Tibial artery (tissue), 4 donors: ENCODE results near the gene KRT9.
A peak's percentile ranks its signal among the peaks of the same experiment; 100 is the strongest.
"Not testable (repeated sequence)": the region's sequence is repeated elsewhere in the genome, so short reads cannot be mapped to it uniquely, and the experiment has no call there.

ENCODE experiments used
- DNase-seq, 2 donors: peaks; one replicate each; pipeline ENCODE4 v3.0.0-alpha.2; 2019
- H3K27ac ChIP-seq, 2 donors: fragments of 200-600 bp; sonication (generic) in 1 of 2; 1 replicate in 1 of 2; 2 replicates in 1 of 2; pipeline ENCODE4 v1.5.1; 2018 to 2019; ENCODE audit warnings: mild to moderate bottlenecking in 1 of 2
- H3K27me3 ChIP-seq, 2 donors: fragments of 200-600 bp; sonication (generic) in 1 of 2; one replicate each; pipeline versions ENCODE4 v1.5.1 to v1.6.0; 2016 to 2019
- H3K36me3 ChIP-seq, 3 donors: fragments of 200-600 bp; sonication (generic) in 2 of 3; one replicate each; pipeline ENCODE4 v1.5.1; 2016 to 2019; ENCODE audit warnings: mild to moderate bottlenecking in 2 of 3
- H3K4me1 ChIP-seq, 4 donors: fragments of 200-600 bp; sonication (generic) in 2 of 4; 1 replicate in 3 of 4; 2 replicates in 1 of 4; pipeline ENCODE4 v1.5.1; 2016 to 2019
- H3K4me3 ChIP-seq, 2 donors: fragments of 200-600 bp; sonication (generic) in 1 of 2; 1 replicate in 1 of 2; 2 replicates in 1 of 2; pipeline ENCODE4 v1.5.1; 2018 to 2019; ENCODE audit warnings: mild to moderate bottlenecking in 2 of 2
- H3K9me3 ChIP-seq, 3 donors: fragments of 200-600 bp; sonication (generic) in 1 of 3; one replicate each; pipeline ENCODE4 v1.5.1; 2016 to 2019
- intact Hi-C: fragments of 100-400 bp; cut with DNase I; formaldehyde crosslinking; loops from one replicate; pipeline ENCODE4 v1.15.0; 2023; ENCODE audit warnings: low total_unique reads
- TF ChIP-seq, protein P1 (sequence below), 2 experiments: fragments of 200-600 bp in 1 of 2; fragments of 450-650 bp in 1 of 2; IDR thresholded peaks; one replicate each; pipeline ENCODE4 v1.5.1; 2017 to 2019; ENCODE audit warnings: antibody characterized with exemption in 2 of 2, mild to moderate bottlenecking in 1 of 2, moderate library complexity in 1 of 2

KRT9 gene

DNA sequence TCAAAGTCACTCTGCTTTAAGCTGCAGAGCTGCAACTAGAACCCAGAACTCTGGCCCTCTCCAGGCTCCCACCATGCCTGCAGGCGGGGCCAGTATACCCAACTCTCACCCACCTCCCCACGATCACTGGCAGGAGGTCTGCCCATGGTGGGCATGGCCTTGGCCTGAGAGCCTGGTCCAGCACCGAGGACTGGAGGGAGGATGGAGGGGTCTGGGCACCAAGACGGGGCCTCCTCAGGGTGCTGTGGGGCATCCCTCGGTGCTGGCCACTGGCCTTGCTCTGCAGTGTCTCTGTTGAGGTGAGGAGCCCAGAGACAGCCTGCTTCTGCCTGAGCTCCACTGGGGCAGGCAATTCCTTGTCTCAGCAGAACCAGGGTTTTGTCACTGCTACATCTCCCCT, 42.2 kb upstream of the KRT9 start:
- no peak for DNase-seq
- Histone ChIP-seq H3K4me1 (peaks cover 0 to 5% (median 2%) of the 10 kb centered on the region in 4 donors), H3K9me3 (no peaks in the 10 kb centered on the region), H3K36me3 (no peaks in the 10 kb centered on the region), H3K27me3 (peaks cover 0 to 36% of the 10 kb centered on the region in 2 donors), H3K4me3 (no peak overlapping the region), H3K27ac (no peak overlapping the region)
- TF ChIP-seq, protein P1, sequence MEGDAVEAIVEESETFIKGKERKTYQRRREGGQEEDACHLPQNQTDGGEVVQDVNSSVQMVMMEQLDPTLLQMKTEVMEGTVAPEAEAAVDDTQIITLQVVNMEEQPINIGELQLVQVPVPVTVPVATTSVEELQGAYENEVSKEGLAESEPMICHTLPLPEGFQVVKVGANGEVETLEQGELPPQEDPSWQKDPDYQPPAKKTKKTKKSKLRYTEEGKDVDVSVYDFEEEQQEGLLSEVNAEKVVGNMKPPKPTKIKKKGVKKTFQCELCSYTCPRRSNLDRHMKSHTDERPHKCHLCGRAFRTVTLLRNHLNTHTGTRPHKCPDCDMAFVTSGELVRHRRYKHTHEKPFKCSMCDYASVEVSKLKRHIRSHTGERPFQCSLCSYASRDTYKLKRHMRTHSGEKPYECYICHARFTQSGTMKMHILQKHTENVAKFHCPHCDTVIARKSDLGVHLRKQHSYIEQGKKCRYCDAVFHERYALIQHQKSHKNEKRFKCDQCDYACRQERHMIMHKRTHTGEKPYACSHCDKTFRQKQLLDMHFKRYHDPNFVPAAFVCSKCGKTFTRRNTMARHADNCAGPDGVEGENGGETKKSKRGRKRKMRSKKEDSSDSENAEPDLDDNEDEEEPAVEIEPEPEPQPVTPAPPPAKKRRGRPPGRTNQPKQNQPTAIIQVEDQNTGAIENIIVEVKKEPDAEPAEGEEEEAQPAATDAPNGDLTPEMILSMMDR (IDR thresholded peaks at IDR 0.05) = no peak
- intact Hi-C loops = no loop called here

DNA sequence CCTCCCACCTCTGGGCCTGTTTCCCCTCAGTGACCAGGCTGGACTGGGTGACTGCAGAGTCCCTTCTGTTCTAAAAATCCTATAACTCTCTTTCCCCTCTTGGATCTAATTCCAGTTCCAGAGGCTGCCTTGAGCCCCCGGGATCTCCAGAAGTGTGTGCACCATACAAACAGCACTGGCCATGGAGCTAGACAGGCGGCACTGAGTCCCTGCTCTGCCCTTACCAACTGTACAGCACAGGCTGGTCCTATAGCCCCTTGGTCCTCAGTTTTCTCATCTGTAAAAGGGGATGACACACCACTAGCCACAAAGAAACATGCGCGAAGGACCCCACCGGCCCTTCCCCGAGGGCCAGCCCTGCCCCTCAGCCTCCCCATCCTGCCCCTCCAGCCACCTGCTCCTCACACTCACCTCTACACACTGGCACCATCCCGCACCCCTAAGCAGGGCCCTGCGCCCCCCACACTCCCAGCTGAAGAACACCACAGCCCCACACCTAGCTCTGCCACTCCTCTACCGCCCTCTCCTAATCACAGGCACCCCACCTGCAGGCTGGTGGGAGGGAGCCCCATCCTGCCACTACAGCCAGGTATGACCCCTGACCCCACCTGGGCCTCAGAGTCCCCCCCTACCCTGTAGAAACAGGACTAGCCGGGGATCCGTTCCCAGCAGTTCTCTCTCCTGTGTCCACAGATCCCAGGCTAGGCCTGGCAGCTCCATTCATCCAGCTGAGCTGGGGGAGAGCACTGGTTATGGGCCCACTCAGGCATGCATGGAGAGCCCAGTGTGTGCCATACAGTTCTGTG, 41.6 kb upstream of the KRT9 start:
- Histone ChIP-seq H3K27me3 (peaks cover 0 to 36% of the 10 kb centered on the region in 2 donors), H3K36me3 (no peaks in the 10 kb centered on the region), H3K4me1 (peaks cover 0 to 5% (median 2%) of the 10 kb centered on the region in 4 donors), H3K9me3 (no peaks in the 10 kb centered on the region), H3K27ac (peak overlapping the region in 1 of 2 donors; percentile 14), H3K4me3 (no peak overlapping the region)
- TF ChIP-seq, protein P1 (IDR thresholded peaks at IDR 0.05) = no peak
- no peak for DNase-seq
- intact Hi-C loops = no loop called here

DNA sequence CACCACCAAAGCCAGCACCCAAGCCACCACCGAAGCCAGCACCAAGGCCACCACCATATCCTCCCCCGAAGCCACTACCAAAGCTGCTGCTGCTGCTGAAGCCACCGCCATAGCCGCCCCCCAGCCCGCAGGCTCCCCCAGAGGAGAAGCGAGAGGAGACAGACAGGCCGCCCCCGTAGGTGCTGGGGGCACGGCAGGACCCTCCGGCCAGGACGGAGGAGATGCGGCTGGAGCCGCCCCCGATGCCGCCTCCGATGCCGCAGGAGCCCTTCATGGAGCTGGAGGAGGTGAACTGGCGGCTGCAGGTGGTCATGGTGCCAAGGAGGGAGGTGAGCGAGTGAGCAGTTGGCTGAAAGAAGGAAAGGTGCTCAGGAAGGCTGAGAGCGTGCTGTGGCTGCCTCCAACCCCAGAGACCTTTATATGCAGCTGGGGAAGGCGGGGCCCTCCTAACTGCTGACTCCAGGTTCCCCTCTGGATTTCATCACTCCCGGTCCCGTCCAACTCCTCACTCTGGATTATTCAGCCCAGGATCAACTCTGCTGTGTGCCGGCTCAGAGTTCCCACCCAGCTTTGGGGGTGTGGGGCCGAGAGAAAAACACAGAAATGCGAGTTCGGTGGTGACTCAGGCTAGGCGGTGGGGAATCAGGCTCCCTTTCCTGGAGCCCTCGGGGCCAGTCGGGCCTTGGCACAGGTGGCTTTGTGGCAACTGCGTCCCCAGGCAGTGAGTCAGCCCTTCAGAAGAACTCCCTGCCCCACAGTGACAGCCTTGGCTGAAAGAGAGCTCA, 40.7 kb upstream of the KRT9 start, which contains the start of gene KRT16:
Gene KRT16, minus strand, starts transcription at position 392 of the 785 bp plus-strand sequence. Its CDS starts 79 bp downstream, at position 313.
- H3K36me3 ChIP-seq, H3K4me1 ChIP-seq, intact Hi-C loops, H3K9me3 ChIP-seq, H3K4me3 ChIP-seq: not testable (repeated sequence)
- H3K27me3 ChIP-seq = peaks cover 0 to 31% of the 10 kb centered on the region in 2 donors
- DNase-seq = peak; percentile 35 to 78
- H3K27ac ChIP-seq = peak within 1 kb of the TSS in 1 of 2 donors; percentile 28

DNA sequence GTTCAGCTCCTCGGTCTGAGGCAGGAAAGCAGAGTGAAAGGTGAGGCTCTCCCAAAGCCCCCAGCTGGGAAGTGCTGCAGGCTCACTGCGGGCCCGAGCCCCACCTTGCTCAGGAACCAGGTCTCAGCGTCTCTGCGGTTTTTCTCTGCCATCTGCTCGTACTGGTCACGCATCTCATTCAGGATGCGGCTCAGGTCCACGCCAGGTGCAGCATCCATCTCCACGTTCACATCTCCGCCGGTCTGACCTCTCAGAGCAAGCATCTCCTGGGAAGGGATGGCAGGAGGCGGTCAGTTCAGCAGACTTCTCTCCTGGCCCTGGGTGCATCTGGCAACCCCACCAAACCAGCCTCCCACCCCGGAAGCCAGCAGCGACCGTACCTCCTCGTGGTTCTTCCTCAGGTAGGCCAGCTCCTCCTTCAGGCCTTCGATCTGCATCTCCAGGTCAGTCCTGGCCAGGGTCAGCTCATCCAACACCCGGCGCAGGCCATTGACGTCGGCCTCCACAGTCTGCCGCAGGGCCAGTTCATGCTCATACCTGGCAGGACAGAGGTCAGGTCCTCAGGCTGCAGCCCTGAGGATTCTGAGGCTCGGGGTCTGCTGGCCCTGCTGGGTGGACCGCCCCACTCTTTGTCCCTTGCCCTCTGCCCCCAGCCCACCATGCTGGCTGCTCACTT, 39.2 kb upstream of the KRT9 start:
- Histone ChIP-seq H3K36me3 (no peaks in the 10 kb centered on the region), H3K4me1 (peaks cover 0 to 5% (median 2%) of the 10 kb centered on the region in 4 donors), H3K4me3 (no peak overlapping the region), H3K9me3 (peaks cover 0 to 16% (median 4%) of the 10 kb centered on the region in 3 donors), H3K27me3 (peaks cover 0 to 28% of the 10 kb centered on the region in 2 donors), H3K27ac (no peak overlapping the region)
- TF ChIP-seq, protein P1 (IDR thresholded peaks at IDR 0.05) = no peak
- DNase-seq = no peak
- intact Hi-C loops = no loop called here

DNA sequence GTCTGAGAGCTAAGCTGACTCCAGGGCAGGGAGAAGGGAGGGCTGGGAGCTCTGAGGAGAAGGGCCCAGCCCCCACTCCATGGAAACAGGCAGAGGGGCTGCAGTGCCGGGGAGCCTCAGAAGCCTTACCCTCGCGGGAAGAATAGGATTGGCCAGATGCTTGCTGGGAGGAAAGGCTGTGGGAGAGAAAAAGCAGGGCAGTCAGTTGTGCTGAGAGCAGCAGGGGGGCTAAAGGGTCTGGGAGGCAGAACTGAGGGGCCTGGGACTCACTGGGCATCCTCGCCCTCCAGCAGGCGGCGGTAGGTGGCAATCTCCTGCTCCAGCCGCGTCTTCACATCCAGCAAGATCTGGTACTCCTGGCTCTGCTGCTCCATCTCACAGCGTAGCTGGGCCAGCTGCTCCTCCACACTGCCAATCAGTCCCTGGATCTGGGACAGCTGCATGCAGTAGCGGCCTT, 38.2 kb upstream of the KRT9 start:
- DNase-seq, H3K27ac ChIP-seq, H3K4me1 ChIP-seq, intact Hi-C loops, H3K4me3 ChIP-seq, H3K36me3 ChIP-seq: not testable (repeated sequence)
- peaks cover 0 to 19% (median 4%) of the 10 kb centered on the region in 3 donors for H3K9me3 ChIP-seq
- peaks cover 0 to 22% of the 10 kb centered on the region in 2 donors for H3K27me3 ChIP-seq

DNA sequence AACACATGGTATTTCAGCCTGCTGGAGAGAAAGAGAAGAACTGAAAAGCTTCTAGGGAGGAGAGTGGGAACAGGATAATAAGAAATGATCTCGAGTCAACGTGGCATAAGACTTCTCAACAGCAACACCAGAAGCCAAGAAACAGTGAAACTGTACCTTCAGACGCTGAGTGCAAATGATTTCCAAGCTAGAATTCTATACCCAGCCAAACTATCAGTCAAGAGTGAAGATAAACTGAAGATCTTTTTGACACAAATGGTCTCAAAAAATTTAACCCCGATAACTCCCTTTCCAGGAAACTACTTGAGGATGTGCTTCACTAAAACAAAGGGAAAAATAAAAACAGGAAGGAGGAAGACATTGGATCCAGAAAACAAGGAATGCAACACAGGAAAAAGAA, 35.1 kb upstream of the KRT9 start:
- H3K27me3 ChIP-seq, H3K36me3 ChIP-seq, H3K4me1 ChIP-seq, H3K27ac ChIP-seq, DNase-seq, H3K4me3 ChIP-seq, intact Hi-C loops: not testable (repeated sequence)
- H3K9me3 ChIP-seq = peaks cover 0 to 19% (median 4%) of the 10 kb centered on the region in 3 donors
